SK-N-MC (cell line): Measurements from ENCODE around the gene DRAM1.
"Not testable (repeated sequence)": the region's sequence is repeated elsewhere in the genome, so short reads cannot be mapped to it uniquely, and the experiment has no call there.

ENCODE experiments used
- DNase-seq: peaks from one replicate; pipeline ENCODE4 v3.0.0-alpha.2; 2011; ENCODE audit warnings: low read depth, low spot score
- H3K27ac ChIP-seq: fragments of 200-600 bp; sonication (generic); 2 replicates; pipeline ENCODE4 v1.5.1; 2016; ENCODE audit warnings: mixed run types
- H3K36me3 ChIP-seq: fragments of 200-600 bp; sonication (generic); 2 replicates; pipeline ENCODE4 v1.6.1; 2017; ENCODE audit warnings: antibody characterized with exemption, low read length, mixed read lengths; ENCODE audit not compliant: insufficient read depth
- H3K4me3 ChIP-seq: fragments of 200-600 bp; sonication (generic); 2 replicates; pipeline ENCODE4 v1.5.1; 2016
- H3K9ac ChIP-seq: fragments of 200-600 bp; sonication (generic); 2 replicates; pipeline ENCODE4 v1.8.0; 2017; ENCODE audit warnings: mixed run types, mixed read lengths; ENCODE audit not compliant: insufficient read length
- H3K9me3 ChIP-seq: fragments of 200-600 bp; sonication (generic); 2 replicates; pipeline ENCODE4 v1.6.1; 2017; ENCODE audit warnings: low read depth, mild to moderate bottlenecking, antibody characterized with exemption, low read length, moderate library complexity, mixed read lengths
- EZH2 ChIP-seq: fragments of 200-600 bp; sonication (generic); IDR thresholded peaks from one replicate; pipeline ENCODE4 v1.6.1; 2017; ENCODE audit warnings: antibody characterized with exemption
- FOXP2 ChIP-seq: optimal IDR thresholded peaks from 2 replicates; pipeline ENCODE3; 2011; ENCODE audit warnings: mild to moderate bottlenecking, moderate library complexity; ENCODE audit not compliant: insufficient read depth; ENCODE audit errors: extremely low read length, control extremely low read depth
- POLR2AphosphoS5 ChIP-seq: IDR thresholded peaks from 2 replicates; pipeline ENCODE4 v1.6.1; 2012; ENCODE audit warnings: mild to moderate bottlenecking, low read depth, low read length, borderline replicate concordance

DRAM1 gene

DNA sequence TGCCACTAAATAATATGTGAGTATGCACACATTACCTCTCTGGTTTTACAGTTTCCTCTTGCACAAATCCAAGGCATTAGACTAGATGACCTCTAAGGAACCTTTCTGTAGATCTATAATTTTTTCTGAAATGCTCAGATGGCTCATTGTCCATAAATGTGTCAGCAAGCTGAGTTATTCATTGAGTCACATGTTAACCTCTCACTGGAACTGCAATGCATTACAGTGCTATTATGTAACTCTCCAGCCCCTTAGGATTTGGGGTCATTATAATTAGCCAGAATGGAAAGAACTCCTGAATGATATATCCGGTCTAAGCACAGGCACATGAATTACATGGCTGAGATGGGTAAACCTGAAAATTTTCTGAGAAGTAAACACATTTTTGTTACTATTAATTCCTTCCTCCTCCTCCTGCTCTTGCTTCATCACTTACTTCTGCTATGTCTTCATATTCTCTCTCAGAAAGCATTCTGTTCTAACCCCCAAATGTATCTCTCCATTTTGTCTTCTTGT lies 20.3 kb upstream of the DRAM1 start:
- no peak for DNase-seq
- Histone ChIP-seq H3K9me3 (no peaks in the 10 kb centered on the region), H3K36me3 (no peaks in the 10 kb centered on the region), H3K9ac (no peak overlapping the region), H3K4me3 (no peak overlapping the region), H3K27ac (no peak overlapping the region)
- TF ChIP-seq EZH2 (no peak), FOXP2 (no peak), POLR2AphosphoS5 (no peak; the same call in 1 of the 2 replicates)

DNA sequence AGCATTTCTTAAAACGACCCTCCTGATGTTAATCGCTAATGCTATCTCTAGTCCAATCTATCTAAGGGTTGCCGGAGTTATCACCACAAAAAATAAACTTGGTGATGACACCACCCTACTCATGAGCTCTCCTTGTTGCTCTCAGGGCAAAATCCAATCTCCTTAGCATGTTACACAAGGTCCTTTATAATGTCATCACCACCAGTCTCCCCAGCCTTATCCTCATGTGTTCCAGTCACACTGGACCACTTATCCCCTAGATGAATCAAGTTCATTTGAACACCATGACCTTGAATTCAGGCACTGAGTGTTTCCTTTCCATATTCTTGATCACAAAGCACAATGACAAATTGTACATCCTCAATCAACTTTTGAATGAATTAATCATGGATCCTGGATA lies 19.0 kb upstream of the DRAM1 start:
- no peak for DNase-seq
- Histone ChIP-seq H3K9ac (no peak overlapping the region), H3K27ac (no peak overlapping the region)

DNA sequence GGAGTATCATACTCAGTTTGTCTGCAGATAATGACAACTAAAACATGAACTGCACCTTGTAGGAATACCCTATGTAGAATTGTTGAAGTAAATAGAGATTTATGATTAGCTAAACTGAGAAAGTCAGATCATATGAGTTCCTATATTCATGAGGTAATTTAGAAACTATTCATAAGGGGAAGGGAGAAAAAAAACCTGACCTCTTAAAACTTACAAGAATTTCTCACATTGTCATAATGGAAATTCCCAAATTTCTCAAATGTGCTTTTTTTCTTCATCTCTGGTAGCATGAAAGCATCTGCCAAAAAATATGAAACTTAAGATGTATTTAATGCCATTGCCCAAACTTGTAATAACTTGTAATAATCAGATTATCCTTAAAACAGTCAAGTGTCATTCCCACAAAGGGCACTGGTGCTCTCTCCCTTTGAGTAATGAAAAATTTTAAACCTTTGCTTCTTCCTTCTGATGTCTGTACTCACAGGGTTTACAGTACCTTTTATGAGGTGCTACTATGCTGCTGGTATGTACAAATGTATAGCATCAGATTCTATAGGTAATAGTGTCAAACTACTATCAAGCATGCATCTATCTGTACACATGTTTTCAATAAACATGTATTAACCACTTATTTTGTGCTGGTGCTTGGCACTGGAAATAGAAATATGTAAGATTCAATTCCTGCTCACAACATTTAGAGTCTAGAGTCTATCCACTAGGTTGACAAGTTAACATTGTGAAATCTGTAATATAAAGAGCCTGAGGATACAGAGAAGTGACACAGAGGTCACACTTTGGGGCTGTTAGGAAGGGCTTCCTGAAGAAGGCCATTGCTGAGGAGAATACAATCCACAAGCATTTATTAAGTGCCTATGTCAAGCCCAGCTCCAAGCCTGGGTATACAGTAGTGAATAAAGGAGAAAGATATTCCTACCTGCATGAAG lies 17.4 kb upstream of the DRAM1 start:
- H3K36me3 ChIP-seq, result no peaks in the 10 kb centered on the region
- no peak overlapping the region for H3K27ac ChIP-seq
- H3K9me3 ChIP-seq, result no peaks in the 10 kb centered on the region
- no peak for DNase-seq
- TF ChIP-seq POLR2AphosphoS5 (no peak), EZH2 (no peak), FOXP2 (no peak)
- no peak overlapping the region for H3K9ac ChIP-seq
- H3K4me3 ChIP-seq, result no peak overlapping the region

More for the DNA sequence above, 19.0 kb upstream of the DRAM1 start:
- Histone ChIP-seq H3K9me3 (no peaks in the 10 kb centered on the region), H3K36me3 (no peaks in the 10 kb centered on the region), H3K4me3 (no peak overlapping the region)
- TF ChIP-seq FOXP2 (no peak), EZH2 (no peak), POLR2AphosphoS5 (no peak)

DNA sequence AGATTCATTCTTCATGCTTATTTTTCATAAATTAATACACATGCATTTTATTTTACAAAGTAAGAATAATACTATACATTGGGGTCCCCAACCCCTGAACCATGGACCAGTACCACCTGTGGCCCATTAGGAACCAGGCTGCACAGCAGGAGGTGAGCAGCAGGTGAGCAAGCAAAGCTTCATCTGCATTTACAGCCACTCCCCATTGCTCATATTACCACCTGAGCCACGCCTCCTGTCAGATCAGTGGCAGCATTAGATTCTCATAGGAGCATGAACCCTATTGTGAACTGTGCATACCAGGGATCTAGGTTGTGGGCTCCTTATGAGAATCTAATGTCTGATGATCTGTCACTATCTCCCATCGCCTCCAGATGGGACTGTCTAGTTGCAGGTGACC lies 15.7 kb upstream of the DRAM1 start:
- H3K27ac ChIP-seq, DNase-seq, H3K36me3 ChIP-seq, H3K9me3 ChIP-seq, H3K9ac ChIP-seq, H3K4me3 ChIP-seq: not testable (repeated sequence)

DNA sequence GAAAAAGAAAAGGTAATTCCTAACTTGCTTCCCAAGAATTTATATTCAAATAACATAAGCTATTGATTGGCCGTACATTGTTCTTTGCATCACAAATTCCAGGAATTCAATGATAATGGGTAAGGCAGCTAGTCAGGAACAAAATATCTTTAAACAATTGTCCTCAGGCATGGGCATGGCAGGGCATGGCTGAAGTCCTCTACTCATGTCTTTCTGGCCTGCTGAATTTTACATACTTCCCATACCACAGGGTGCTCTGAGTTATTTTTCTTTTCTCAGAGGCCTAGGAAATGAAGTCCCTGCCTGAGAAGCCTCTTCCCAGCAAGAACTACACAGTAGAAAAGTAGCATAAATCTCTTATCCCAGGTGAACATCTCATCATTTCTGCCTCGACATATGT lies 15.1 kb upstream of the DRAM1 start:
- H3K9ac ChIP-seq, result no peak overlapping the region
- TF ChIP-seq FOXP2, result no peak
- TF ChIP-seq EZH2, result no peak
- no peak for TF ChIP-seq POLR2AphosphoS5
- no peak overlapping the region for H3K4me3 ChIP-seq
- H3K27ac ChIP-seq, result no peak overlapping the region
- H3K36me3 ChIP-seq, result no peaks in the 10 kb centered on the region
- no peaks in the 10 kb centered on the region for H3K9me3 ChIP-seq
- no peak for DNase-seq

DNA sequence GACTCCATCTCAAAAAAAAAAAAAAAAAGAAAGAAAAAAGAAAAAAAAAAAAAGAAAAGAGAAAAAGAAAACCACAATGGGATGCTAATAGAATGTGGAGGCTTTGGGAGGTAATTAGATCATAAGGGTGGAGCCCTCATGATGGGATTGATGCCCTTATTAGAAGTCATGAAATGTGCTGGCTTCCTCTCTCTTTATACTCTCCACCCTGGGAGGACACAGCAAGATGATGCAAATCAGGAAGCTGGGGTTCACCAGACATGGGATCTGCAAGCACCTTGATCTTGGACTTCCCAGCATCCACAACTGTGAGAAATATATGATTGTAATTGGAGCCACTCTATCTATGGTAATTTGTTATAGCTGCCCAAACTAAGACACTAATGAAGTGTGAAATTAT lies 13.4 kb upstream of the DRAM1 start:
- no peaks in the 10 kb centered on the region for H3K36me3 ChIP-seq
- no peaks in the 10 kb centered on the region for H3K9me3 ChIP-seq
- DNase-seq, result no peak
- H3K4me3 ChIP-seq, result no peak overlapping the region
- H3K27ac ChIP-seq, result no peak overlapping the region
- no peak overlapping the region for H3K9ac ChIP-seq
- TF ChIP-seq EZH2 (no peak), POLR2AphosphoS5 (no peak), FOXP2 (no peak)

DNA sequence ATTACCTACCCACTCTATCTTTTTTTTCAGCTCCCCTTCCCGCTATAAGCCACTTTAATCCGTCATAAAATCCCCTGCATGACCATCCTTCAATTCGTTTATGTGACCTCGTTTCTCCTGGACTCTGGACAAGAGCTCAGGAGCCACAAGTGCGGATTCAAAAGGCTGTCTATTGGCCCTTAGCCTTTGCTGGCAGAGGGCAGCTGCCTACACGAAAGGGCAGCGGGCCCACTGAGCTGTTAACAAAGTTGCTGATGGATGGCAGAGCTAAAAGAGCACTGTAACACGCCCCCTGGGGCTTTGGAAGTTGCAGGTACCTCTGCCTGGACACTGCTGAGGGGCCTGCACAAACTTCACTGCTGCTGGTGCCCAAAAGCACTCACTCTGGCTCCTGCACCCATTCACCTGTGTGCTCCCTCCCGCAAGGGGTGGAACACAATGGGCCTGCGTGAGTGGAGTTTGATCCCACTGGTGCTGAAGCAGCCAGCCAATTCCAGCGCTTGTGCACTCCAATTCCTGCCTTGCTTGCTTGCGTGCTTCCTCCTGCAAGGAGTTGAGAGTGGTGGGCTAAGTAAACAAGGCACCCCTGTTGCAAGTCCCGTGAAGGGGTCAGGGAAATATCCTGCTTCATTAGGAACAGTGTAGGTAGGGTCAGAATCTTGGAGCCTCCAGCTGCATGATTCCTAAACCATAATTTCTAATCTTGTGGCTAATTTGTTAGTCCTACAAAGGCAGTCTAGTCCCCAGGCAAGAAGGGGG lies 10.6 kb upstream of the DRAM1 start:
- Histone ChIP-seq H3K36me3 (no peaks in the 10 kb centered on the region), H3K9ac (no peak overlapping the region), H3K4me3 (no peak overlapping the region), H3K9me3 (no peaks in the 10 kb centered on the region), H3K27ac (no peak overlapping the region)
- TF ChIP-seq EZH2, result no peak
- no peak for TF ChIP-seq POLR2AphosphoS5
- TF ChIP-seq FOXP2, result no peak
- no peak for DNase-seq

DNA sequence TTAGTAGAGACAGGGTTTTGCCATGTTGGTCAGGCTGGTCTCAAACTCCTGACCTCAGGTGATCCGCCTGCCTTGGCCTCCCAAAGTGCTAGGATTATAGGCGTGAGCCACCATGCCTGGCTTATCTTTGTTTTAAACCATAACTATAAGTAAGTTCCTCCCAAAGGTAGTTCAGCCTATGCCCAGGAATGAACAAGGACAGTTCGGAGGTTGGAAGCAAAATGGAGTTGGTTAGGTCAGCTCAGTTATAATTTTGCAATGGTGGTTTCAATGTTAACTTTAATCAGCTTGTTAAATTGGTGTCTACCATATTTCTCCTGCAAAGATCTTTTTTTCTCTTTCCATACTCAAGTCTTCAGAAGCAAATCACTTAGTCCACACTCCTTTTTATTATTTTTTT lies 9.8 kb upstream of the DRAM1 start:
- not testable (repeated sequence) for H3K9me3 ChIP-seq, DNase-seq, H3K4me3 ChIP-seq, H3K36me3 ChIP-seq, H3K27ac ChIP-seq, H3K9ac ChIP-seq
